Heart right ventricle (tissue), 16 donors: Measurements from ENCODE around the gene CCR6. TPM values are rescaled to one million over a fixed set of nuclear protein-coding genes. Genes with fewer than 3 reads are reported as not detected.

Experiments
- ATAC-seq, 8 donors: fragments of 200-7000 bp; cut with Tn5 transposase; one replicate each; pipeline ENCODE4 v1.9.1; 2020; ENCODE audit warnings: mild to moderate bottlenecking in 8 of 8, moderate library complexity in 8 of 8, moderate number of reproducible peaks in 1 of 8
- DNase-seq, 2 donors: peaks; one replicate each; pipeline ENCODE4 v3.0.0-alpha.2; 2020
- H3K27ac ChIP-seq, 10 donors: fragments of 200-600 bp; sonication (generic) in 2 of 10; one replicate each; pipeline versions ENCODE4 v1.5.0 to v1.8.0; 2020 to 2022; ENCODE audit warnings: mild to moderate bottlenecking in 3 of 10
- H3K27me3 ChIP-seq, 7 donors: fragments of 200-600 bp; one replicate each; pipeline ENCODE4 v1.8.0; 2021 to 2022; ENCODE audit warnings: mild to moderate bottlenecking in 2 of 7
- H3K36me3 ChIP-seq, 9 donors: fragments of 200-600 bp; sonication (generic) in 1 of 9; one replicate each; pipeline versions ENCODE4 v1.5.0 to v1.8.0; 2020 to 2022; ENCODE audit warnings: mild to moderate bottlenecking in 2 of 9
- H3K4me1 ChIP-seq, 9 donors: fragments of 200-600 bp; sonication (generic) in 1 of 9; one replicate each; pipeline versions ENCODE4 v1.5.0 to v1.8.0; 2020 to 2022; ENCODE audit warnings: mild to moderate bottlenecking in 4 of 9
- H3K4me3 ChIP-seq, 10 donors: fragments of 200-600 bp; sonication (generic) in 2 of 10; one replicate each; pipeline versions ENCODE4 v1.5.0 to v1.8.0; 2020 to 2022; ENCODE audit warnings: mild to moderate bottlenecking in 7 of 10, moderate library complexity in 2 of 10
- H3K9me3 ChIP-seq, 11 donors: fragments of 200-600 bp in 10 of 11; sonication (generic) in 2 of 11; one replicate each; pipeline versions ENCODE4 v1.5.0 to v1.8.0; 2013 to 2022; ENCODE audit warnings: mild to moderate bottlenecking in 2 of 11, control low read depth in 1 of 11, moderate library complexity in 1 of 11
- WGBS, 2 donors: extraction: QIAGEN DNeasy Blood & Tissue Kit; methylation state at CpG; one replicate each; pipeline ENCODE4 v1.1.7; 2013; ENCODE audit warnings: inconsistent platforms in 1 of 2; 5-methylcytosine and 5-hydroxymethylcytosine counted together
- intact Hi-C, 10 donors: fragments of 100-400 bp; cut with DNase I; formaldehyde crosslinking; loops; one replicate each; pipeline versions ENCODE4 v1.11.1 to v1.14.2; 2022
- polyA plus RNA-seq, 2 donors: library from polyadenylated mRNA; stranded (reverse); fragments of 200-250 nt; gene quantifications; one replicate each; pipeline ENCODE4 v1.2.3, GENCODE V29; 2013
- total RNA-seq, 10 donors: library from RNA; stranded (reverse); fragmentation: NEBNext Ultra II Directional in 3 of 10; extraction: Animal tissue kit (Norgen Biotek cat#: 25700) in 3 of 10; gene quantifications; one replicate each; pipeline versions ENCODE4 v1.2.1 to v1.2.4, GENCODE V29; 2021 to 2023
- TF ChIP-seq, protein P1 (sequence below), 9 donors: fragments of 200-600 bp; sonication (generic) in 2 of 9; IDR thresholded peaks; one replicate each; pipeline versions ENCODE4 v1.5.0 to v1.8.0; 2021 to 2022; ENCODE audit warnings: antibody characterized with exemption in 9 of 9, mild to moderate bottlenecking in 5 of 9, moderate library complexity in 1 of 9
- donor health status: Arrhythmogenic right ventricular cardiomyopathy.
- donor health status: ischemic (EF 13 %, LVEDD 7.1; RV severe dilation, severe dysfunction).
- donor health status: healthy with polysubstance abuse.
- donor health status: DM: no; HTN: yes; CAD: no.
- donor health status: DM: no; HTN: no; CAD: no.
- donor health status: ischemic (EF 25% LVEDD 6.9; RV normal size, moderate dysfunction).
- donor health status: ischemic (EF 25% LVEDD 5.7; RV mildly dilated, moderate dysfunction).
- donor health status: healthy.
- donor health status: DM: yes; HTN: yes; CAD: no.
- donor health status: Ischemic cardiomyopathy.
- donor health status: ischemic (EF 35%, LVEDD 5.7; RV mildly dilated, moderate dysfunction).
- donor health status: nonischemic (EF 11% LVEDD 7.7; RV severe dilation, severe dysfunction).
- donor health status: DM: yes; HTN: yes; CAD: no.
- donor health status: PGD.
- donor health status: ischemic (EF 29% LVEDD 5.4; RV normal size, mild dysfunction).
- donor health status: nonischemic (EF 23%, LVEDD 6.1; RV moderate dilation, normal function).

CCR6 gene
- total and polyA plus RNA-seq, 12 donors: 0.13 to 0.37 (median 0.16) TPM; not detected in 9

DNA sequence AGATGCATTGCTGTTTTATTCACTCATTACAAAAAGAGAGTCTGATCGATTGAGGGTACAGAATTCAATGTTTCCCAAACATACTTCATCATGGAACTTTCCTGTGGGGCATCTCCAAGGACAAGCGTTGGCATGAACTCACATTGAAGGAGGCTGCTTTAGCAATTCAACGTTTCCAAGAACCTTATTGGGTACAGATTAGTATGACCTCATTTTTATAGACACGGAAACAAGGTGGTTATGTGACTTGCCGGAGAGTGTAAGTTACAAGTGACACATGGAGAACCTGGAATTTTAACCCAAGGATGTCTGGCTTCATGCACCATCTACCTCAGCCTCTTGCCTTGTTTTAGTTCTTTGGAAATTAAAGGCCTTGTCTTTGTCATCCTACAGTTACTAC, 26.1 kb downstream of the CCR6 start:
- H3K9me3 ChIP-seq: no peaks in the 10 kb centered on the region
- peaks cover 0 to 59% (median 38%) of the 10 kb centered on the region in 7 donors for H3K27me3 ChIP-seq
- H3K36me3 ChIP-seq: no peaks in the 10 kb centered on the region
- TF ChIP-seq, protein P1, sequence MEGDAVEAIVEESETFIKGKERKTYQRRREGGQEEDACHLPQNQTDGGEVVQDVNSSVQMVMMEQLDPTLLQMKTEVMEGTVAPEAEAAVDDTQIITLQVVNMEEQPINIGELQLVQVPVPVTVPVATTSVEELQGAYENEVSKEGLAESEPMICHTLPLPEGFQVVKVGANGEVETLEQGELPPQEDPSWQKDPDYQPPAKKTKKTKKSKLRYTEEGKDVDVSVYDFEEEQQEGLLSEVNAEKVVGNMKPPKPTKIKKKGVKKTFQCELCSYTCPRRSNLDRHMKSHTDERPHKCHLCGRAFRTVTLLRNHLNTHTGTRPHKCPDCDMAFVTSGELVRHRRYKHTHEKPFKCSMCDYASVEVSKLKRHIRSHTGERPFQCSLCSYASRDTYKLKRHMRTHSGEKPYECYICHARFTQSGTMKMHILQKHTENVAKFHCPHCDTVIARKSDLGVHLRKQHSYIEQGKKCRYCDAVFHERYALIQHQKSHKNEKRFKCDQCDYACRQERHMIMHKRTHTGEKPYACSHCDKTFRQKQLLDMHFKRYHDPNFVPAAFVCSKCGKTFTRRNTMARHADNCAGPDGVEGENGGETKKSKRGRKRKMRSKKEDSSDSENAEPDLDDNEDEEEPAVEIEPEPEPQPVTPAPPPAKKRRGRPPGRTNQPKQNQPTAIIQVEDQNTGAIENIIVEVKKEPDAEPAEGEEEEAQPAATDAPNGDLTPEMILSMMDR (IDR thresholded peaks at IDR 0.05): no peak
- peaks cover 0 to 13% (median 0%) of the 10 kb centered on the region in 9 donors for H3K4me1 ChIP-seq
- no peak for DNase-seq
- intact Hi-C loops: loop anchor here in 5 of 10 donors (5.0 to 10.0 kb wide), 3 partner anchors 154 to 374 kb away; partner anchors contain the start of gene CEP43 (in 4 of the 5)
- ATAC-seq: no peak
- WGBS, 2 donors: 83 to 84% methylated on average over 5 of the region's 5 CpGs
- no peak overlapping the region for H3K4me3 ChIP-seq
- no peak overlapping the region for H3K27ac ChIP-seq

DNA sequence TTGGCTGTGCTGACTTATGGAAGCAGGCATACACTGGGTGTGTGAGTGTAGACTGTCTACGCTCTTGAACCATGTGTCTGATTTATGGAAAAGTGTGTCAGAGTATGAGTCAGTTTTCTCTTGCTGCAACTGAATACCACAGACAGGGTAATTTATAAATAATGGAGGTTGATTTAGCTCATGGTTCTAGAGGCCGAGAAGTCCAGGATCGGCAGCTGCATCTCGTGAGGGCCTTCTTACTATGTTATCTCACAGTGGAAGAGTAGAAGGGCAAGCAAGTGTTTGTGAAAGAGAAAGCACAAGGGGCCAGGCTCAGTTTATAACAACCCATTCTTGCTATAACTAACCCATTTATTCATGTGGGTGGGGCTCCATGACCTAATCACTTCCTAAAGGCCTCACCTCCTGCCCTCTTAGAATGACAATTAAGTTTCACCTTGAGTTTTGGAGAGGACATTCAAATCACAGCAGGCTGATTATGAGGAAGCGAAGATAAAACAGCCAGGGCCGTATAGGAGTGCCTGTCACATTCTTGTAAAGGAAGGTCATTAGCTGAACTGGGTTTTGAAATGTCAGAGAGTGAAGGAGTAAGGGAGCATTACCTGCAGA, 28.1 kb downstream of the CCR6 start:
- 78 to 82% methylated on average over 6 of the region's 6 CpGs for WGBS, 2 donors
- no peak for ATAC-seq
- Histone ChIP-seq H3K4me1 (peaks cover 0 to 13% (median 0%) of the 10 kb centered on the region in 9 donors), H3K9me3 (no peaks in the 10 kb centered on the region), H3K27me3 (peaks cover 0 to 44% (median 26%) of the 10 kb centered on the region in 7 donors), H3K4me3 (no peak overlapping the region), H3K36me3 (no peaks in the 10 kb centered on the region), H3K27ac (no peak overlapping the region)
- no peak for DNase-seq
- TF ChIP-seq, protein P1 (IDR thresholded peaks at IDR 0.05): no peak
- intact Hi-C loops: no loop called here

DNA sequence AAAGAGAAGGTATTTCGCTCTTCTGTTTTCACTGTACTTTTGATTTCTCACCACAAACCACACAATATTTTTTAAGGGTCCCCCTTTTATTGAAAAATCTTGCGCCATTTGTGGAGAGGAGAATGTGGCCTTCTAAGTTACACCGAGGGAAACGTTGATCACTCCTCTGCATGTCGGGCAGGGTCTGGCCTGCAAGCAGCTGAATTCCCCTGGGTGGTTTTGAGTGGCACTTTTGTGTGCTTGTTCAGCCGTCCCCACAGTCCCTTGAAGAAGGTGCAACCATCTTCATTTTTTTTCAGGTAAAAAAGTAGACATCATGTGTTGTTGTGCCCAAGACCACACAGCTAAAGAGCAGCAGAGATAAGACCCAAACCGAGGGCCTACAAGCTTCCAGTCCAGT, 28.8 kb downstream of the CCR6 start:
- 88 to 89% methylated on average over 7 of the region's 7 CpGs for WGBS, 2 donors
- TF ChIP-seq, protein P1 (IDR thresholded peaks at IDR 0.05): no peak
- H3K4me3 ChIP-seq: no peak overlapping the region
- no peak for DNase-seq
- no peaks in the 10 kb centered on the region for H3K36me3 ChIP-seq
- H3K9me3 ChIP-seq: no peaks in the 10 kb centered on the region
- no peak for ATAC-seq
- H3K27me3 ChIP-seq: peaks cover 0 to 38% (median 20%) of the 10 kb centered on the region in 7 donors
- intact Hi-C loops: no loop called here
- H3K27ac ChIP-seq: no peak overlapping the region
- peaks cover 0 to 13% (median 0%) of the 10 kb centered on the region in 9 donors for H3K4me1 ChIP-seq

DNA sequence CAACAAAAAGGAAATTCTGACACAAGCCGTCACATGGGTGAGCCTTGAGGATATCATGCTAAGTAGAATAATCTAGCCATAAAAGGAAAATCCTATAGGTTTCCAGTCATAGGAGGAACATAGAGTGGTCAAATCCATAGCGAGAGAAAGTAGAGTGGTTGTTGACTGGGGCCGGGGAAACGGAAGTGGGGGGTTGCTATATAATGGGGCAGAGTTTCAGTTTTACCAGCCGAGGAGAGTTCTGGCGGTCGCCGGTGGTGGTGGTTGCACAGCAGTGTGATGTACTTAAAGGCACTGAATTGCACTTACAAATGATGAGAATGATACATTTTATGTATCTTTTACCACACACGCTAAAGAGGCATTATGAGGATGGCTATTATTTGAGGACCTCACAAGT, 30.0 kb downstream of the CCR6 start:
- intact Hi-C loops: no loop called here
- ATAC-seq: no peak

More for the DNA sequence above, 30.0 kb downstream of the CCR6 start:
- Histone ChIP-seq H3K27me3 (peaks cover 0 to 26% (median 16%) of the 10 kb centered on the region in 7 donors), H3K36me3 (no peaks in the 10 kb centered on the region), H3K4me3 (peak overlapping the region in 2 of 10 donors; percentile 24 to 28), H3K27ac (no peak overlapping the region), H3K4me1 (peaks cover 0 to 13% (median 0%) of the 10 kb centered on the region in 9 donors), H3K9me3 (no peaks in the 10 kb centered on the region)
- no peak for DNase-seq
- TF ChIP-seq, protein P1 (IDR thresholded peaks at IDR 0.05): no peak
- 90 to 95% methylated on average over 9 of the region's 9 CpGs for WGBS, 2 donors
